Peyer's patch (tissue), 4 donors: Measurements from ENCODE around the gene JUN. TPM values are rescaled to one million over a fixed set of nuclear protein-coding genes. Genes with fewer than 3 reads are reported as not detected.
A peak's percentile ranks its signal among the peaks of the same experiment; 100 is the strongest.

Source experiments
- DNase-seq, 3 donors: peaks; one replicate each; pipeline ENCODE4 v3.0.0-alpha.2; 2017 to 2019
- H3K27ac ChIP-seq, 4 donors: fragments of 200-600 bp; sonication (generic); one replicate each; pipeline ENCODE4 v1.5.1; 2016 to 2019
- H3K27me3 ChIP-seq, 2 donors: fragments of 200-600 bp; sonication (generic); one replicate each; pipeline ENCODE4 v1.5.1; 2019
- H3K36me3 ChIP-seq, 3 donors: fragments of 200-600 bp; sonication (generic); one replicate each; pipeline ENCODE4 v1.5.1; 2016 to 2019
- H3K4me1 ChIP-seq, 4 donors: fragments of 200-600 bp; sonication (generic); one replicate each; pipeline ENCODE4 v1.5.1; 2016 to 2019
- H3K4me3 ChIP-seq, 4 donors: fragments of 200-600 bp; sonication (generic); 1 replicate in 3 of 4; 2 replicates in 1 of 4; pipeline ENCODE4 v1.5.1; 2016 to 2019; ENCODE audit warnings: mild to moderate bottlenecking in 1 of 4
- H3K9me3 ChIP-seq, 4 donors: fragments of 200-600 bp; sonication (generic); one replicate each; pipeline ENCODE4 v1.5.1; 2016 to 2019; ENCODE audit warnings: mild to moderate bottlenecking in 1 of 4
- CTCF ChIP-seq, 6 experiments: fragments of 450-650 bp in 4 of 6; fragments of 200-600 bp in 2 of 6; sonication (generic) in 1 of 6; IDR thresholded peaks; one replicate each; pipeline ENCODE4 v1.5.1; 2017 to 2019; ENCODE audit warnings: antibody characterized with exemption in 6 of 6, mild to moderate bottlenecking in 3 of 6, moderate library complexity in 1 of 6
- POLR2A ChIP-seq, 2 donors: fragments of 450-650 bp; IDR thresholded peaks; one replicate each; pipeline ENCODE4 v1.5.1; 2017; ENCODE audit warnings: antibody characterized with exemption in 2 of 2, mild to moderate bottlenecking in 2 of 2, moderate library complexity in 2 of 2
- total RNA-seq, 4 donors: library from RNA; depleted of rRNA; stranded (reverse); fragments of >200 nt; gene quantifications; one replicate each; pipeline ENCODE4 v1.1.0, GENCODE V29; 2016

JUN gene
- total RNA-seq, 4 donors from 2014 or later: 158 to 277 (median 208) TPM

GRCh38 chr1:58780411-58780810 is 3.4 kb downstream of the JUN start:
- peak overlapping the region; percentile 14 to 99 (median 54) for H3K27ac ChIP-seq
- no peaks in the 10 kb centered on the region for H3K9me3 ChIP-seq
- TF ChIP-seq CTCF (IDR thresholded peaks at IDR 0.05) (no peak), POLR2A (IDR thresholded peaks at IDR 0.05) (no peak)
- H3K36me3 ChIP-seq: peaks cover 0 to 19% (median 0%) of the 10 kb centered on the region in 3 donors
- H3K4me1 ChIP-seq: peaks cover 0 to 2% (median under 1%) of the 10 kb centered on the region in 4 donors
- H3K27me3 ChIP-seq: no peaks in the 10 kb centered on the region
- DNase-seq: no peak
- H3K4me3 ChIP-seq: peak overlapping the region in 3 of 4 donors; percentile 75 to 98 (median 79)

- H3K36me3 ChIP-seq: peaks cover 0 to 19% (median 0%) of the 10 kb centered on the region in 3 donors
- H3K9me3 ChIP-seq: no peaks in the 10 kb centered on the region
- peak in 1 of 3 donors; percentile 73 for DNase-seq
- H3K4me1 ChIP-seq: no peaks in the 10 kb centered on the region
- no peaks in the 10 kb centered on the region for H3K27me3 ChIP-seq
- peak overlapping the region in 3 of 4 donors; percentile 75 to 98 (median 79) for H3K4me3 ChIP-seq
- peak overlapping the region; percentile 14 to 99 (median 54) for H3K27ac ChIP-seq
- peak; percentile 47 to 56 for TF ChIP-seq POLR2A (IDR thresholded peaks at IDR 0.05)
- peak in 2 of 6 experiments; percentile 4 to 12 for TF ChIP-seq CTCF (IDR thresholded peaks at IDR 0.05)
These were observed 4.0 kb downstream of the JUN start for GRCh38 chr1:58779801-58780382.

GRCh38 chr1:58779059-58779754 is 4.6 kb downstream of the JUN start:
- no peak for DNase-seq
- no peaks in the 10 kb centered on the region for H3K9me3 ChIP-seq
- H3K36me3 ChIP-seq: peaks cover 0 to 19% (median 0%) of the 10 kb centered on the region in 3 donors
- H3K27me3 ChIP-seq: no peaks in the 10 kb centered on the region
- peak overlapping the region in 1 of 4 donors; percentile 98 for H3K4me3 ChIP-seq
- TF ChIP-seq POLR2A (IDR thresholded peaks at IDR 0.05) (no peak), CTCF (IDR thresholded peaks at IDR 0.05) (no peak)
- H3K27ac ChIP-seq: peak overlapping the region; percentile 14 to 99 (median 54)
- H3K4me1 ChIP-seq: no peaks in the 10 kb centered on the region

DNA sequence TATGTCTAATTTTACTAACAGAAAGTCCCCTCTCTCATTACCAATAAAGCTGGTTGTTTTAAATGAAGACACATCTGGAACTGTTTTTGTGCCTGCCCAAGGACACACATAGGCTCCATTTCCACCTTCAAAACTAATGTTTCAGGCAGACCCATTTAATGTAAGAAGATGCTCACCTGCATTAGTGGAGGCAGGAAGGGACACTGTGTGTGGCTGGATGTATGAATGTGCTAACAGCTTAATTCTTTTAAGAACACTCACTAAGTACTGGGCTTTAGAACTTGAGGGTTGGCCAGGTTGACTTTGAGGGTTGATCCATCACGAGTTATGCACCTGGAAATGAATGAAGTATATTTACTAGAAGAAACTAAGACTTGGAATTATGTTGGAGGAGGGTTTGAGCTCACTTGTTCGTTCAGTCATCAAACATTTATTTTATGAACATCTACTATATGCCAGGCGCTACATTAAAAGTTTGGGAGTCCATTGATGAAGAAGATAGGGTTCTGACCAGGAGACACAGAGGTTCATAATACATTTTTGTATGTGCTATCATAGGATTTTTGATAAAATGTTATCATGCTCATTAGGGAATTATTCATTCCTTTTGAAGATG is 5.4 kb downstream of the JUN start:
- H3K9me3 ChIP-seq: no peaks in the 10 kb centered on the region
- DNase-seq: no peak
- no peak overlapping the region for H3K4me3 ChIP-seq
- no peaks in the 10 kb centered on the region for H3K27me3 ChIP-seq
- peaks cover 0 to 5% (median 2%) of the 10 kb centered on the region in 4 donors for H3K4me1 ChIP-seq
- H3K36me3 ChIP-seq: peaks cover 0 to 19% (median 0%) of the 10 kb centered on the region in 3 donors
- TF ChIP-seq POLR2A (IDR thresholded peaks at IDR 0.05): no peak
- no peak for TF ChIP-seq CTCF (IDR thresholded peaks at IDR 0.05)
- no peak overlapping the region for H3K27ac ChIP-seq

DNA sequence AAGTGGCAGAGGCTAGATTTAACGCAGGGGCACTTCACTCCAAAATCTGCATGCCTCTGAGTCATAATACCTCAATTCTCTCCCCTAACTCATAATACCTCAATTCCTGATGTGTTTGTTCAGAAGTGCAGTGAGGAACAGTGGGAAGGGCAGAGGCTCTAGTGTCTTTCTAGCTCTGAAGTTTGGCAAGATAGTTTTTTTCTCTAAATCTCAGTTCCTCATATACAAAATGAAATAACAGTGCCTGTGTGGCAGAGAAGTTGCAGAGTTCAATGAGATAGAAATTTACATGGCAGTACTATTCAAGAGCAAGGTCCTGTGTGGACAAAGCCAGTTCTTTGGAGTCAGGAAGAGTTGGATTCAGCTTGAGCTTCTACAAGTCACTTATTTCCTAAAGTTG is 9.8 kb downstream of the JUN start:
- Histone ChIP-seq H3K4me1 (peaks cover 0 to 7% (median 6%) of the 10 kb centered on the region in 4 donors), H3K27ac (peak overlapping the region in 2 of 4 donors; percentile 16 to 60), H3K27me3 (no peaks in the 10 kb centered on the region), H3K9me3 (no peaks in the 10 kb centered on the region), H3K36me3 (no peaks in the 10 kb centered on the region), H3K4me3 (no peak overlapping the region)
- no peak for DNase-seq
- no peak for TF ChIP-seq POLR2A (IDR thresholded peaks at IDR 0.05)
- TF ChIP-seq CTCF (IDR thresholded peaks at IDR 0.05): no peak
